Lower leg skin (tissue), 3 donors: Measurements from ENCODE around the gene IFT43.

Source experiments
- CTCF ChIP-seq, 3 donors: fragments of 450-650 bp; IDR thresholded peaks; one replicate each; pipeline ENCODE4 v1.5.1; 2016; ENCODE audit warnings: antibody characterized with exemption in 3 of 3, mild to moderate bottlenecking in 3 of 3, moderate library complexity in 2 of 3
- POLR2A ChIP-seq, 2 donors: fragments of 450-650 bp; IDR thresholded peaks; one replicate each; pipeline ENCODE4 v1.6.1; 2016 to 2017; ENCODE audit warnings: antibody characterized with exemption in 2 of 2, mild to moderate bottlenecking in 1 of 2, moderate library complexity in 1 of 2

GRCh38 chr14:76125511-76125910, 139.9 kb downstream of the IFT43 start:
- no peak for TF ChIP-seq POLR2A (IDR thresholded peaks at IDR 0.05)
- no peak for TF ChIP-seq CTCF (IDR thresholded peaks at IDR 0.05)
